PC-3 (cell line): ENCODE results near the gene CPLX4. TPM values are rescaled to one million over a fixed set of nuclear protein-coding genes. Genes with fewer than 3 reads are reported as not detected.

Experiments used
- ATAC-seq: fragments of 200-7000 bp; cut with Tn5 transposase; 2 replicates; pipeline ENCODE4 v1.9.1; 2020; ENCODE audit warnings: mild to moderate bottlenecking, moderate library complexity
- BruUV-seq: library from RNA; stranded (reverse); fragments of 400-500 nt; replicated peaks from 2 replicates; lab custom pipeline; 2021; lab: Mats Ljungman, UMichigan
- CTCF ChIA-PET: fragments of 300-600 bp; sonication (Branson Sonifier 250); formaldehyde crosslinking; loops from one replicate; lab custom pipeline; 2022; ENCODE audit warnings: antibody characterized with exemption; lab: Charles Lee
- POLR2A ChIA-PET: fragments of 300-600 bp; sonication (Branson Sonifier 250); formaldehyde crosslinking; loops from one replicate; lab custom pipeline; 2022; ENCODE audit warnings: antibody characterized with exemption; ENCODE audit not compliant: unreplicated experiment; lab: Charles Lee
- DNase-seq: peaks from one replicate; pipeline ENCODE4 v3.0.0-alpha.2; 2015
- H2AFZ ChIP-seq: fragments of 300-600 bp; sonication (generic); 2 replicates; pipeline ENCODE4 v1.6.0; 2016; ENCODE audit warnings: antibody characterized with exemption, low read length
- H3F3A ChIP-seq: fragments of 300-600 bp; sonication (generic); one replicate; pipeline ENCODE4 v1.6.0; 2017; ENCODE audit warnings: antibody characterized with exemption, low read length, control low read depth, mild to moderate bottlenecking; ENCODE audit not compliant: unreplicated experiment
- H3K27ac ChIP-seq: fragments of 300-600 bp; sonication (generic); 2 replicates; pipeline ENCODE4 v1.5.1; 2016; ENCODE audit warnings: mild to moderate bottlenecking, low read length
- H3K27me3 ChIP-seq: fragments of 300-600 bp; sonication (generic); 2 replicates; pipeline ENCODE4 v1.6.1; 2016; ENCODE audit warnings: low read length, mixed read lengths
- H3K36me3 ChIP-seq: fragments of 300-600 bp; sonication (generic); 2 replicates; pipeline ENCODE4 v1.6.1; 2016; ENCODE audit warnings: low read depth, mixed run types, low read length, mixed read lengths
- H3K4me1 ChIP-seq: fragments of 300-600 bp; sonication (generic); 2 replicates; pipeline ENCODE4 v1.5.1; 2016; ENCODE audit warnings: low read length; ENCODE audit not compliant: insufficient read depth
- H3K4me2 ChIP-seq: fragments of 300-600 bp; sonication (generic); 2 replicates; pipeline ENCODE4 v1.6.0; 2016; ENCODE audit warnings: low read length
- H3K4me3 ChIP-seq: fragments of 300-600 bp; sonication (generic); 2 replicates; pipeline ENCODE4 v1.5.1; 2016; ENCODE audit warnings: mild to moderate bottlenecking, low read length, mixed read lengths
- H3K79me2 ChIP-seq: fragments of 300-600 bp; sonication (generic); 2 replicates; pipeline ENCODE4 v1.6.1; 2017; ENCODE audit warnings: low read length, mixed read lengths
- H3K9ac ChIP-seq: fragments of 300-600 bp; sonication (generic); 2 replicates; pipeline ENCODE4 v1.6.0; 2016; ENCODE audit warnings: mild to moderate bottlenecking, low read length
- H3K9me2 ChIP-seq: fragments of 300-600 bp; sonication (generic); replicated peaks from 2 replicates; pipeline ENCODE4 v1.6.1; 2016; ENCODE audit warnings: mixed run types, low read length, mixed read lengths
- H3K9me3 ChIP-seq: fragments of 300-600 bp; sonication (generic); 2 replicates; pipeline ENCODE4 v1.6.1; 2016; ENCODE audit warnings: low read length, mixed read lengths
- H4K20me1 ChIP-seq: fragments of 300-600 bp; sonication (generic); 2 replicates; pipeline ENCODE4 v1.6.1; 2016; ENCODE audit warnings: low read length, mixed read lengths
- CTCF ChIP-seq: fragments of 300-600 bp; sonication (generic); conservative IDR thresholded peaks from 2 replicates; pipeline ENCODE4 v1.5.1; 2017; ENCODE audit warnings: antibody characterized with exemption, low read depth, mild to moderate bottlenecking, low read length
- EZH2 ChIP-seq: fragments of 300-600 bp; sonication (generic); IDR thresholded peaks from one replicate; pipeline ENCODE4 v1.6.1; 2017; ENCODE audit warnings: antibody characterized with exemption, mild to moderate bottlenecking, low read length; ENCODE audit not compliant: unreplicated experiment
- EZH2phosphoT487 ChIP-seq: fragments of 300-600 bp; sonication (generic); IDR thresholded peaks from 2 replicates; pipeline ENCODE4 v1.6.1; 2018; ENCODE audit warnings: mild to moderate bottlenecking, antibody characterized with exemption, low read length, borderline replicate concordance
- intact Hi-C: fragments of 100-400 bp; cut with micrococcal nuclease; formaldehyde crosslinking; loops from 2 replicates; pipeline ENCODE4 v1.9.0; 2023
- total RNA-seq: library from RNA; depleted of rRNA; stranded (reverse); fragments of >200 nt; gene quantifications from 2 replicates; pipeline ENCODE4 v1.2.3, GENCODE V29; 2014

CPLX4 gene
- total RNA-seq, 1 experiment from 2014 or later: not detected

DNA sequence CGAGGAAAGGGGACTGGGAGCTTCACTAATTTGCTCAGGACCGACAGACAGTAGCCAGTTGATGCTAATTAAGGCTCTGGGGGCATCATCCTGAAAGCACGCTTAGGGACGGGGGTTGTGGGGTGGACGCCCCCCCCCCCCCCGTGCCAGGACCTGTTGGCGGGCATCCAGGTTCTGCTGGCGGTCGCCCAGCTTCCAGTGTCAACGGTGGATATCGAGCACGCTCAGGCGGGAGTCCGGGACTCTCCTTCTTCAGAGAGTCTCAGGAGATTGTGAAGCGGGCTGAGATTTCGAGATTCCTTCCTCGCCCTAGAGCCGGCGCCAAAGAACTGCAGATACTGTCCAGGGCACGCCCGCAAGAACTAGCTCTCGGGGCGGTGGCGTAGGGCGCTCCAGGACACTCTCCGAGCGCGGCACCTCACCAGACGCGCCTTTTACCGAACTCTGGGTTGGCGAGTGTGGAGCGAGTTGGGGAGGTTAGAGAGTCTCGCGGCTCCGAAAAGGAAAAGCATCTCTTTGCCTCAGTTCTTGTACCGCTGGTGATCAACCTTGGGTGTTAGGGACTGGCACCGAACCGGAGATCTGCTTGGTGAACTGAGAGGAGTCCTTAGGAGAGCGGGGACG is 50.8 kb downstream of the CPLX4 start:
- no peak overlapping the region for H3K9ac ChIP-seq
- peaks cover 71% of the 10 kb centered on the region for H3K27me3 ChIP-seq
- no peaks in the 10 kb centered on the region for H3K9me3 ChIP-seq
- no peak for ATAC-seq
- BruUV-seq: no TSS peak
- no peak overlapping the region for H3K4me2 ChIP-seq
- no peaks in the 10 kb centered on the region for H3F3A ChIP-seq
- no peak overlapping the region for H3K4me3 ChIP-seq
- H3K9me2 ChIP-seq: no peaks in the 10 kb centered on the region
- TF ChIP-seq CTCF: no peak
- no peak for TF ChIP-seq EZH2phosphoT487
- no peak for TF ChIP-seq EZH2
- no peak for DNase-seq
- H3K36me3 ChIP-seq: no peaks in the 10 kb centered on the region
- intact Hi-C loops: loop anchor here (5.0 kb wide), 1 partner anchor 135 kb away; no protein-coding TSS in a partner anchor
- no peak overlapping the region for H3K27ac ChIP-seq
- ChIA-PET CTCF (interaction anchor here (0.5 kb wide), 1 partner anchor 87 kb away, joined by 3 read pairs; no protein-coding TSS in a partner anchor), POLR2A (no interaction called here)
- no peaks in the 10 kb centered on the region for H4K20me1 ChIP-seq
- H2AFZ ChIP-seq: no peak overlapping the region
- H3K4me1 ChIP-seq: peaks cover 9% of the 10 kb centered on the region
- H3K79me2 ChIP-seq: no peaks in the 10 kb centered on the region

- H3K9me3 ChIP-seq: no peaks in the 10 kb centered on the region
- H3K79me2 ChIP-seq: no peaks in the 10 kb centered on the region
- no peak overlapping the region for H3K4me2 ChIP-seq
- H3K4me1 ChIP-seq: peaks cover 9% of the 10 kb centered on the region
- H3K36me3 ChIP-seq: no peaks in the 10 kb centered on the region
- ATAC-seq: no peak
- TF ChIP-seq CTCF: no peak
- TF ChIP-seq EZH2phosphoT487: no peak
- H3K9ac ChIP-seq: no peak overlapping the region
- no peak overlapping the region for H2AFZ ChIP-seq
- H3K9me2 ChIP-seq: no peaks in the 10 kb centered on the region
- peaks cover 71% of the 10 kb centered on the region for H3K27me3 ChIP-seq
- H3K27ac ChIP-seq: no peak overlapping the region
- ChIA-PET CTCF (interaction anchor here (1.1 kb wide), 1 partner anchor 33 kb away, joined by 3 read pairs; no protein-coding TSS in a partner anchor), POLR2A (no interaction called here)
- no TSS peak for BruUV-seq
- no peaks in the 10 kb centered on the region for H3F3A ChIP-seq
- no peak for DNase-seq
- no peak overlapping the region for H3K4me3 ChIP-seq
- intact Hi-C loops: loop anchor here (5.0 kb wide), 1 partner anchor 135 kb away; no protein-coding TSS in a partner anchor
- H4K20me1 ChIP-seq: no peaks in the 10 kb centered on the region
Observed at GRCh38 chr18:59266886-59267502, 51.5 kb downstream of the CPLX4 start.

DNA sequence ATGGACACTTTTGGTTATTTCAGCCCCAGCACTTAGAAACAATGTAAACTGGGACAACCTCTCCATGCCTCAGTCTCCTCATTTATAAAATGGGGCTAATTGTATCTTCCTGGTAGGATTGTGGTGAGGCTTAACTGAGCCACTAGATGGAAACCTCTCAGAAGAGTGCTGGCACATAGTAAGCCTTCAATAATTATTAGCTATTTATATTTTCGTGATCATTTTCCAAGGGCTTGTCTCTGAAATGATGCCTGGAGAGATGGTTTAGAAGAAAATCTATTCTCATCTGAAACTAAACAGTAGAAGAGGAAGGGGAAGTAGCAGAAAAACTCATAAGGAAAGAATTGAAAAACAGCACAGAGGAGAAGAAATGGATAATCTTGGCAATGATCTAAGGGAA is 52.0 kb downstream of the CPLX4 start:
- BruUV-seq: no TSS peak
- Histone ChIP-seq H3K9me3 (no peaks in the 10 kb centered on the region), H3K4me2 (no peak overlapping the region), H3F3A (no peaks in the 10 kb centered on the region), H3K4me3 (no peak overlapping the region), H3K27ac (no peak overlapping the region), H3K79me2 (no peaks in the 10 kb centered on the region), H3K9ac (no peak overlapping the region), H3K36me3 (no peaks in the 10 kb centered on the region), H4K20me1 (no peaks in the 10 kb centered on the region), H3K9me2 (no peaks in the 10 kb centered on the region), H3K27me3 (peaks cover 70% of the 10 kb centered on the region), H2AFZ (no peak overlapping the region), H3K4me1 (peaks cover 9% of the 10 kb centered on the region)
- DNase-seq: no peak
- ATAC-seq: no peak
- TF ChIP-seq CTCF (peak; percentile 25; the same call in 1 of the 2 replicates), EZH2 (no peak)
- intact Hi-C loops: loop anchor here (5.0 kb wide), 1 partner anchor 136 kb away; no protein-coding TSS in a partner anchor
- ChIA-PET CTCF (interaction anchor here (1.1 kb wide), 1 partner anchor 34 kb away, joined by 3 read pairs; no protein-coding TSS in a partner anchor), POLR2A (no interaction called here)
